Stomach (tissue), 9 donors: ENCODE measurements around the gene OR6C2. TPM values are rescaled to one million over a fixed set of nuclear protein-coding genes. Genes with fewer than 3 reads are reported as not detected.
"Not testable (repeated sequence)": the region's sequence is repeated elsewhere in the genome, so short reads cannot be mapped to it uniquely, and the experiment has no call there.

Experiments used
- DNase-seq, 2 donors: peaks; one replicate each; pipeline versions ENCODE4 v3.0.0 to v3.0.0-alpha.2; 2013 to 2019
- H3K27ac ChIP-seq, 5 donors: fragments of 200-600 bp in 4 of 5; sonication (generic) in 4 of 5; one replicate each; pipeline ENCODE4 v1.5.1; 2013 to 2019; ENCODE audit warnings: mild to moderate bottlenecking in 1 of 5, moderate library complexity in 1 of 5
- H3K27me3 ChIP-seq, 3 donors: fragments of 200-600 bp; sonication (generic); one replicate each; pipeline ENCODE4 v1.5.1; 2017 to 2019; ENCODE audit warnings: mixed run types in 1 of 3
- H3K36me3 ChIP-seq, 4 donors: fragments of 200-600 bp; sonication (generic); 1 replicate in 3 of 4; 2 replicates in 1 of 4; pipeline ENCODE4 v1.5.1; 2016 to 2019
- H3K4me1 ChIP-seq, 4 donors: fragments of 200-600 bp; sonication (generic); one replicate each; pipeline ENCODE4 v1.5.1; 2016 to 2019
- H3K4me3 ChIP-seq, 4 donors: fragments of 200-600 bp; sonication (generic) in 3 of 4; one replicate each; pipeline ENCODE4 v1.5.1; 2016 to 2019; ENCODE audit warnings: mild to moderate bottlenecking in 1 of 4
- H3K9me3 ChIP-seq, 4 donors: fragments of 200-600 bp; sonication (generic); one replicate each; pipeline ENCODE4 v1.5.1; 2016 to 2019
- EP300 ChIP-seq: sonication (generic); formaldehyde crosslinking; IDR thresholded peaks from one replicate; pipeline ENCODE4 v1.6.1; 2017; ENCODE audit warnings: antibody characterized with exemption
- POLR2A ChIP-seq, 4 donors: fragments of 450-650 bp; IDR thresholded peaks; one replicate each; pipeline ENCODE4 v1.6.1; 2016; ENCODE audit warnings: antibody characterized with exemption in 4 of 4, control low read depth in 2 of 4, mild to moderate bottlenecking in 1 of 4, moderate library complexity in 1 of 4
- POLR2AphosphoS5 ChIP-seq, 3 donors: sonication (generic); formaldehyde crosslinking; IDR thresholded peaks; one replicate each; pipeline ENCODE4 v1.6.1; 2016; ENCODE audit warnings: antibody characterized with exemption in 3 of 3
- WGBS, 5 donors: extraction: QIAGEN DNeasy Blood & Tissue Kit in 3 of 5; methylation state at CpG; one replicate each; pipeline versions ENCODE4 v1.1.5 to v1.1.7; 2013 to 2018; 5-methylcytosine and 5-hydroxymethylcytosine counted together
- intact Hi-C: fragments of 100-400 bp; cut with DNase I; formaldehyde crosslinking; loops from one replicate; pipeline ENCODE4 v1.15.1; 2023; ENCODE audit warnings: low total_unique reads
- polyA plus RNA-seq, 3 donors: library from polyadenylated mRNA; stranded (reverse); fragments of 200-250 nt; gene quantifications; one replicate each; pipeline ENCODE4 v1.2.3, GENCODE V29; 2013
- total RNA-seq, 5 donors: library from RNA; depleted of rRNA; stranded (reverse); fragments of >200 nt; gene quantifications; one replicate each; pipeline versions ENCODE4 v1.1.0 to v1.2.3, GENCODE V29; 2014 to 2016
- TF ChIP-seq, protein P1 (sequence below), 7 experiments: fragments of 450-650 bp in 4 of 7; fragments of 200-600 bp in 3 of 7; sonication (generic) in 3 of 7; IDR thresholded peaks; one replicate each; pipeline ENCODE4 v1.5.1; 2016 to 2019; ENCODE audit warnings: antibody characterized with exemption in 7 of 7, control low read depth in 2 of 7, mild to moderate bottlenecking in 1 of 7
- donor health status: healthy with polysubstance abuse.
- donor health status: Bipolar disorder and iron deficiency.
- donor health status: healthy.

Gene OR6C2
- total and polyA plus RNA-seq, 8 donors: not detected

DNA sequence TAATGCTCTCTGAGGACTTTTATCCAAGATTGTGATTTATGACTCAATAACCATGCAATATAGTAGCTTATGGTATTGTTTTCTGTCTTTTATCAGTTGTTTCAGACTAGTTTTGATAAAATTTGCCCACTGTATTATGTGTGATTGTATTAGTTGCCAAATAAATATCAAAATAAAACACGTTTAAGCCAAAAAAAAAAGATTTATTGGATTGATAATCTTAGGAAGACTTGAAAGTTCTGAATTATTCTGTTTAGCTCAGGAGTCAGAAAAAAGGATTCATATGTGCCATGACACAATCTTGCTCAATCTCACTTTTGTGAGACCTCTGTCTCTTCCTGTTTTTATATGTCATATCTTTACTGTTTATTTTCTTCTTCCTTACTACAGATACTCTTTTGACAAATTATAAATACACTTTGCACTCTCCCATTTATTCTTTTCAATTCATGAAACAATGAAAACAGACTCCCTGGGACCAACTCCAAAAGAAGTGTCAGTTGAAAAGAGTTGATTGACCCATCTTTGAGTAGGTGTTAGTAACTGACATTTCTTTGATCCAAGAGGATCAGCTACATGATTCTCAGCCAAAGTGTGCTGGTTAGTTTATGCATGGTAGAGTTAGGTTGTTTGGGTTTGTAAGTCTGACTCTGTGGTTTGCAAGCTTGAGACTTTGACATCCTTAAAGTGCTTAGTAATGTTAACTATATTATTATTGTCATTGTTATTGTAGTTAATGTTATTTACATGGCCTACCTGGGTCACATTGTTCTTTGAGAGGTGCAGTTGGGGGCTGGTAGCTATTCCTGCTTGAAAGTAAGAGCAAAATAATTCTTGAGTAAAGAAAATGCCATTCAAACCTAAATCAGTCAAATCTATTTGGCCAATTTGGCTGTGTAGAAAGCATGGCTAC lies 15.3 kb upstream of the OR6C2 start:
- intact Hi-C loops: no loop called here
- 14 to 29% (median 24%) methylated on average over 1 of the region's 1 CpG for WGBS, 5 donors
- H3K4me3 ChIP-seq: no peak overlapping the region

DNA sequence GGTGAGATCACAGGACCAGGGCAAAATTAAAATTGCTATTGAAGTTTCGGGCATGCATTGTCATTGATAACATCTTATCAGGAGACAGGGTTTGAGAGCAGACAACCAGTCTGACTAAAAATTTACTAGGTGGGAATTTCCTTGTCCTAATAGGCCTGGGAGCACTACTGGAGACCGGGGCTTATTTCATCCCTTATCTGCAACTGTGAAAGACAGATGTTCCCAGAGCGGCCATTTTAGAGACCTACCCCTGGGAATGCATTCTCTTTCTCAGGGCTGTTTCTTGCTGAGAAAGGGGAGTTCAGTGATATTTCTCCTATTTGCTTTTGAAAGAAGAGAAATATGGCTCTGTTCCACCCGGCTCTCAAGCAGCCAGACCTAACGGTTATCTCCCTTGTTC lies 2.6 kb upstream of the OR6C2 start:
- H3K9me3 ChIP-seq: peaks cover 0 to 16% (median 5%) of the 10 kb centered on the region in 4 donors
- H3K36me3 ChIP-seq, H3K27ac ChIP-seq, H3K27me3 ChIP-seq, DNase-seq, H3K4me1 ChIP-seq, intact Hi-C loops, H3K4me3 ChIP-seq: not testable (repeated sequence)
- 78 to 92% (median 83%) methylated on average over 5 of the region's 5 CpGs for WGBS, 5 donors

More for the DNA sequence above, 15.3 kb upstream of the OR6C2 start:
- no peak for TF ChIP-seq POLR2AphosphoS5 (IDR thresholded peaks at IDR 0.05)
- no peak for TF ChIP-seq EP300
- TF ChIP-seq, protein P1, sequence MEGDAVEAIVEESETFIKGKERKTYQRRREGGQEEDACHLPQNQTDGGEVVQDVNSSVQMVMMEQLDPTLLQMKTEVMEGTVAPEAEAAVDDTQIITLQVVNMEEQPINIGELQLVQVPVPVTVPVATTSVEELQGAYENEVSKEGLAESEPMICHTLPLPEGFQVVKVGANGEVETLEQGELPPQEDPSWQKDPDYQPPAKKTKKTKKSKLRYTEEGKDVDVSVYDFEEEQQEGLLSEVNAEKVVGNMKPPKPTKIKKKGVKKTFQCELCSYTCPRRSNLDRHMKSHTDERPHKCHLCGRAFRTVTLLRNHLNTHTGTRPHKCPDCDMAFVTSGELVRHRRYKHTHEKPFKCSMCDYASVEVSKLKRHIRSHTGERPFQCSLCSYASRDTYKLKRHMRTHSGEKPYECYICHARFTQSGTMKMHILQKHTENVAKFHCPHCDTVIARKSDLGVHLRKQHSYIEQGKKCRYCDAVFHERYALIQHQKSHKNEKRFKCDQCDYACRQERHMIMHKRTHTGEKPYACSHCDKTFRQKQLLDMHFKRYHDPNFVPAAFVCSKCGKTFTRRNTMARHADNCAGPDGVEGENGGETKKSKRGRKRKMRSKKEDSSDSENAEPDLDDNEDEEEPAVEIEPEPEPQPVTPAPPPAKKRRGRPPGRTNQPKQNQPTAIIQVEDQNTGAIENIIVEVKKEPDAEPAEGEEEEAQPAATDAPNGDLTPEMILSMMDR (IDR thresholded peaks at IDR 0.05): no peak
- no peak for TF ChIP-seq POLR2A (IDR thresholded peaks at IDR 0.05)
- Histone ChIP-seq H3K4me1 (no peaks in the 10 kb centered on the region), H3K36me3 (no peaks in the 10 kb centered on the region), H3K9me3 (no peaks in the 10 kb centered on the region), H3K27me3 (no peaks in the 10 kb centered on the region), H3K27ac (no peak overlapping the region)
- DNase-seq: no peak

DNA sequence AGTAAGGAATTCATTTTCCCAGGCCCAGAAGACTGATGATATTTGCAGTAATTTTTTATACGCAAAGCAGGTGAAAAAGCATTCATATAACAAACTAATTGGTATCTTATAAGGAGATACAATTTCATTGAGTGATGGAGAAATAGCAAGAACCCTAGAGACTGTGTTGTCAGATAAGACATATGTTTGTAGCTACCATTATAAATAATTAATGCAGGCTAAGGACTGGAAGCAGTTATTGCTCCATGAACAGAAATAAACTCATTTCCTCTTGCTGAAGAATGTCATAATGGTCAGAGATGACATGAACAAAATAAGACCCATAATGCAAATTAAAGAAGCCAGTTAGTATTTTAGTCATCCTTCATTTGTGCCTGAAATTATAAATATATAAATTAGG lies 1.5 kb downstream of the OR6C2 start:
- no peak overlapping the region for H3K4me3 ChIP-seq
- TF ChIP-seq POLR2AphosphoS5 (IDR thresholded peaks at IDR 0.05) (no peak), POLR2A (IDR thresholded peaks at IDR 0.05) (no peak), EP300 (no peak)
- TF ChIP-seq, protein P1 (IDR thresholded peaks at IDR 0.05): no peak
- peaks cover 0 to 13% (median 3%) of the 10 kb centered on the region in 4 donors for H3K9me3 ChIP-seq
- intact Hi-C loops: no loop called here
- WGBS, 5 donors: 91 to 100% (median 99%) methylated on average over 1 of the region's 1 CpG
- no peak overlapping the region for H3K27ac ChIP-seq
- H3K36me3 ChIP-seq: no peaks in the 10 kb centered on the region
- H3K27me3 ChIP-seq: no peaks in the 10 kb centered on the region
- no peak for DNase-seq
- no peaks in the 10 kb centered on the region for H3K4me1 ChIP-seq

- no peaks in the 10 kb centered on the region for H3K36me3 ChIP-seq
- H3K27me3 ChIP-seq: no peaks in the 10 kb centered on the region
- DNase-seq: peak in 1 of 2 donors; percentile 38
- intact Hi-C loops: no loop called here
- TF ChIP-seq, protein P1 (IDR thresholded peaks at IDR 0.05): no peak
- TF ChIP-seq EP300: no peak
- no peak for TF ChIP-seq POLR2A (IDR thresholded peaks at IDR 0.05)
- TF ChIP-seq POLR2AphosphoS5 (IDR thresholded peaks at IDR 0.05): no peak
- no peaks in the 10 kb centered on the region for H3K4me1 ChIP-seq
- no peak overlapping the region for H3K4me3 ChIP-seq
- 69 to 81% (median 76%) methylated on average over 5 of the region's 5 CpGs for WGBS, 5 donors
- H3K9me3 ChIP-seq: peaks cover 0 to 6% (median 0%) of the 10 kb centered on the region in 4 donors
- H3K27ac ChIP-seq: no peak overlapping the region
Measured at GRCh38 chr12:55446326-55446725, 2.5 kb downstream of the OR6C2 start.

- H3K36me3 ChIP-seq: no peaks in the 10 kb centered on the region
- intact Hi-C loops: no loop called here
- no peak overlapping the region for H3K27ac ChIP-seq
- no peak for DNase-seq
- no peak overlapping the region for H3K4me3 ChIP-seq
- no peaks in the 10 kb centered on the region for H3K9me3 ChIP-seq
- TF ChIP-seq, protein P1 (IDR thresholded peaks at IDR 0.05): no peak
- TF ChIP-seq POLR2A (IDR thresholded peaks at IDR 0.05) (no peak), EP300 (no peak), POLR2AphosphoS5 (IDR thresholded peaks at IDR 0.05) (no peak)
- no peaks in the 10 kb centered on the region for H3K27me3 ChIP-seq
- no peaks in the 10 kb centered on the region for H3K4me1 ChIP-seq
Measured at GRCh38 chr12:55448825-55449224, 4.9 kb downstream of the OR6C2 start.

DNA sequence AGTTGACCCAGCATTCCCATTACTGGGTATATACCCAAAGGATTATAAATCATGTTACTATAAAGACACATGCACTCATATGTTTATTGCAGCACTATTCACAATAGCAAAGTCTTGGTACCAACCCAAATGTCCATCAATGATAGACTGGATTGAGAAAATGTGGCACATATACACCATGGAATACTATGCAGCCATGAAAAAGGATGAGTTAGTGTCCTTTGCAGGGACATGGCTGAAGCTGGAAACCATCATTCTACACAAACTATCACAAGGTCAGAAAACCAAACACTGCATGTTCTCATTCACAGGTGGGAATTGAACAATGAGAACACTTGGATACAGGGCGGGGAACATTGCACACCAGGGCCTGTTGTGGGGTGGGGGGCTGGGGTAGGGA lies 21.1 kb downstream of the OR6C2 start:
- H3K4me1 ChIP-seq, intact Hi-C loops, H3K27ac ChIP-seq, H3K4me3 ChIP-seq, H3K36me3 ChIP-seq, DNase-seq, H3K27me3 ChIP-seq, H3K9me3 ChIP-seq: not testable (repeated sequence)
- WGBS, 5 donors: 88 to 100% (median 96%) methylated on average over 1 of the region's 1 CpG
